Hematopoietic multipotent progenitor cell treated with erythropoietin and hydrocortisone succinate and interleukin-3 and kit ligand, for 15 days (in vitro differentiated cells): ENCODE results near the gene PISD.
"Not testable (repeated sequence)": the region's sequence is repeated elsewhere in the genome, so short reads cannot be mapped to it uniquely, and the experiment has no call there.

Source experiments
- DNase-seq: peaks from one replicate; pipeline ENCODE4 v3.0.0-alpha.2; 2015; ENCODE audit warnings: low spot score

Gene PISD

DNA sequence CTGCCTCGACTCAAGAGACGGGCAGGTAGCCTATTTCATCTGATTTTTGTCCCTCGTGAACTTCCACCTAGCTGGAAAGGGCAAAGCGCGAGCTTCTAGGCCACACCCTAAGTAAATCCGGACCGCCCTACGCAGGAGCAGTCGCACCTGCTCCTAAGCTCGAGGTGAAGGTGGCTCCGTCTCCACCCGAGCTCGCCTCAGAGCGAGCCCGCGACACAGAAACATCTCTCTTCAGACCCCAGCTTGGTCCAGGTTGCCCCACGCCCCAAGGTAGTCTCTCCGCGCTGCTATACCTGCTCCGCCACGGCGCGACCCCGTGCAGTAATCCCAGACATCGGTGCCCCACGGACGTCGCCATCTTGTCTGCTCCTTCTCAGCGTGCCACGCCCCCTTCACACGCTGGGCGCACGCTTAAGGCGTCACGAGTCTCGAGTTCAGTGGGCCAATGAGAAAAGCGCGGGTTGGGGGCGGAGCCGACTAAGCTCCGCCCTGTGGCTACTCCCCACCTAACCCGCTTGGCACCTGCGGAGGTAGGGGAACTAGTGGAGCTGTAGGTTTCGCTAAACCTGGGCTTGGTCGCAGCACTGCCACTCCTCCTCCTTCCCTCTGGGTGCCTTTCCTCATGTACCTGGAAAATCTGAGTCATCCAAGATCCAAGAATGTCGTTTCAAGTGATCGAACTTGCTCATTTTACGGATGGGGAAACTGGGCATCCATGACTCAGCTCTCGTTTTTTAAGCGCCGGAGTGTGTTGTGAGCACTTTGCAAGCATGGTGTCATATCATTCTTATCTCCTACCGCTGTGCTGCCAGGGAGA, at the start of gene PISD:
Gene PISD, minus strand, starts transcription at position 365 of the 817 bp plus-strand sequence. Its CDS starts 7 bp downstream, at position 358.
- DNase-seq = peak; percentile 99

DNA sequence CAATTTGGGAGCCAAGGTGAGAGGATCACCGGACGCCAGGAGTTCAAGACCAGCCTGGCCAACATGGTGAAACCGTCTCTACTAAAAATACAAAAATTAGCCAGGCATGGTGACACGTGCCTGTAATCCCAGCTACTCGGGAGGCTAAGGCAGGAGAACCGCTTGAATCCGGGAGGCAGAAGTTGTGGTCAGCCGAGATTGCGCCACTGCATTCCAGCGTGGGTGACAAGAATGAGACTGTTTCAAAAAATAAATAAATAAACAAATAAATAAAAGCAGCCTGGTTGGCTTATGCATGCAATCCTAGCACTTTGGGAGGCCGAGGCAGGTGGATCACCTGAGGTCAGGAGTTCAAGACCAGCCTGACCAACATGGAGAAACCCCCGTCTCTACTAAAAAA, 49.2 kb upstream of the PISD start:
- DNase-seq = not testable (repeated sequence)

DNA sequence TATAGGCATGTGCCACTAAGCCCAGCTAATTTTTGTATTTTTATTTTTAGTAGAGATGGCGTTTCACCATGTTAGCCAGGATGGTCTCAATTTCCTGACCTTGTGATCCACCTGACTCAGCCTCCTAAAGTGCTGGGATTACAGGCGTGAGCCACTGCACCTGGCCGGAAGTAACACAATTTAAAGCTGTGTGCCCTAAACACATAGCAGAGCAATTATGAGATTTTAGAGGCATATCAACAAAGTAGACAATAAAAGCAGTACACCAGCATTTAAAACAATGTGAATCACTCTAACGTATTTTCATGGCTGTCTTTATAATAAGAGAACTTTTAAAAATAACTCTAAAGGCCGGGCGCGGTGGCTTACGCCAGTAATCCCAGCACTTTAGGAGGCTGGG, 45.5 kb upstream of the PISD start:
- no peak for DNase-seq

DNA sequence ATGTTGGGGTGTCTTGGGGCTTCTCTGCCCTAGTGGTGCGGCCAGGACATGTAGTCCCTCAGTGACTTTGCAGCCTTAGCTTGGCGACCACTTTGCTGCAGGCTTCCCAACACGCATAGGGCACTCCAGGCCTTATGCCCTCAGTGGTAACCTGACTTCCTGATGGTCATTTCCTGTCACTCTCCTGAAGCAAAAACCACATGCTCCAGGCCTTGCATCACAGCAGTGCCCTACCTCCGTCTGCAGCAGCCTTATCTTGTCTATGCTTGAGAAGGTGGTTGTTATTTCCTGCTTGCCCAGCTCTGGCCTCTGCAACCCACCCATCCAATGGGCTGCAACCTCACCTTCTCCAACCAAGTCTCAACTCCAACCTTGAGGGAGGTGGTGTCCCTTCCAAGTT, 33.4 kb upstream of the PISD start:
- DNase-seq = no peak

DNA sequence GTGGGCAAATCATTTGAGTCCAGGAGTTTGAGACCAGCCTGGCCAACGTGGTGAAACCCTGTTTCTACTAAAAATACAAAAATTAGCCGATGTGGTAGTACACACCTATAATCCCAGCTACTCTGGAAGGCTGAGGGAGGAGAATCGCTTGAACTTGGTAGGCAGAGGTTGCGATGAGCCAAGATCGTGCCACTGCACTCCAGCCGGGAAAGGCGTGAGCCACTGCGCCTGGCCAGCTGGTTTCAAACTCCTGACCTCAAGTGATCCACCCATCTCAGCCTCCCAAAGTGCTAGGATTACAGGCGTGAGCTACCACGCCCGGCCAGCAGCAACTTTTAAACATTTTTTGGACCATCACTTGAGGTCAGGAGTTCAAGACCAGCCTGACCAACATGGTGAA, 32.0 kb upstream of the PISD start:
- DNase-seq = not testable (repeated sequence)

DNA sequence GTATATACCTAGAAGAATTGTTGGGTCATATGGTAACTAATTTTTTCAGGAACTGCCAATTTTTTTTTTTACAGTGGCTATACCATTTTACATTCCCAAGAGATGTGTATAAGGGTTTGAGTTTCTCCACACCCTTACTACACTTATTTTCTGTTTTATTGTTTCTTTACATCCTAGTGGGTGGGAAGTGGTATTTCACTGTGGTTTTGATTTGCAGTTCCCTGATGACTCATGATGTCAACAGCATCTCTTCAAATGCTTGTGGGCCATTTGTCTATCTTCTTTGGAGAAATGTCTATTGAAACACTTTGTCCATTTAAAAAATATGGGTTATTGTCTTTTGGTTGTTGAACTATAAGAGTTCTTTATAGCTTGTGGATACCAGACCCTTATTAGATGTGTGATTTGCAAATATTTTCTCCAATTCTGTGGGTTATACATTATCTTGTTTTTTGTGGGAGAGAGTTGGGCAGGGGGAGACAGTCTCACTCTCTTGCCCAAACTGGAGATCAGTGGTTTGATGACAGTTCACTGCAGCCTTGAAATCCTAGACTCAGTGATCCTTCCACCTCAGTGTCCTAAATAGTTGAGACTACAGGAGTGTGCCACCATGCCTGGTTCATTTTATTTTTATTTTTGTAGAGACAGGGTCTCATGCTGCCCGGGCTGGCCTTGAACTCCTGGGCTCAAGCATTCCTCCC, 30.3 kb upstream of the PISD start:
- DNase-seq = no peak

DNA sequence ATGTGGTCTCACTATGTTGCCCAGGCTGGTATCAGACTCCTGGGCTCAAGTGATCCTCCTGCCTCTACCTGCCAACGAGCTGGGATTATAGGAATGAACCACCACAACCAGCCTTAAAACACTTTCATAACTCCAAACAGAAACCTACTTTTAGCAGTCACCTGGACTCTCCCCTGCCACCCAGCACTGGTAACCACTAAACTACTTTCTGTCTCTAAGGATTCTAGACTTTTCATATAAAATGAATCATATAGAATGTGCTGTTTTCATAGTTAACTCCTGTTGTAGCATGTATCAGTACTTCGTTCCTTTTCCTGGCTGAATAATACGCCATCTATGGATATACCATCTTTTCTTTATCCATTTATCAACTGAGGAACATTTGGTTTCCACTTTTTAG, 29.4 kb upstream of the PISD start:
- DNase-seq = no peak

DNA sequence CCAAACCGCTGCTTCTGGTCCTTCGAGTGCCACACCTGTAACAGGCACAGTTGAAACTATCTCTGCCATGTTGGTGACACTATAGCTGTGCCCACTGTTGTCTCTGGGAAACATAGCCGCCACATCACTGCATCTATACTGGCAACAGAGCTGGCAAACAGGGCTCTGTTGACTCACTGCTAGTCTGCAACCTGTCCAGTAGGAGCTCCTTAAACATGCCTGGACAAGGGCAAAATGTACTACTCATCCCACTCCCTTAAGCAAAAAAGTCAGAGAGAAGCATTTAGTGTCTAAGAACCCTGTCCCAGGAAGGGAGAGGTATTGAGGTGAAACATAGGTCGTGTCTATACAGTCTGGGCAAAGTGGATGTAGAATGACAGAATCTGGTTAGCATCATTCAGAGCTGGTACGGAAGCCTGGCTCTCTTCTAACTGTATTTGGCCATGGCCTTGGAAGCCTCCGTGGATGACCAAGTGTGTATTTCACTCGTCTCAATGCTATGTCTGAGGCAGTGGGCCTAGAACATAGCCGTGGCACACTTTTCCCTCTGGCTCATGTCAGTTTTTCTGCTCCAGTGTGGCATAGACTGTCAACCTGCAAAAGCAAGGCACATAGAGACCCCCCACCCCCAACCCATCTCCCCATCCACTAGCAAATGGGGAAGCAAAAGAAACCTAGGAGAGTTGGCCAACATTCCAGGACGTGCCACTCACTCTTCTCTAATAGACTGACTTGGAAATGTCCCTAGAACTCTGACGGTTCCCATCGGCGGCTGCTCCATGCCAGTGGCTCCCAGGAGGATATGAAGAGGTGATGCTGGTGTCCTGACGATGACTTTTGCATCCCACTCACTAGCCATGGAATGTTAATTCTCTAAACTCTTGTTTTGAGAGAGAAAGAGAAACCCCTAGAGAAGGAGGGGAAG, 21.4 kb upstream of the PISD start:
- no peak for DNase-seq

DNA sequence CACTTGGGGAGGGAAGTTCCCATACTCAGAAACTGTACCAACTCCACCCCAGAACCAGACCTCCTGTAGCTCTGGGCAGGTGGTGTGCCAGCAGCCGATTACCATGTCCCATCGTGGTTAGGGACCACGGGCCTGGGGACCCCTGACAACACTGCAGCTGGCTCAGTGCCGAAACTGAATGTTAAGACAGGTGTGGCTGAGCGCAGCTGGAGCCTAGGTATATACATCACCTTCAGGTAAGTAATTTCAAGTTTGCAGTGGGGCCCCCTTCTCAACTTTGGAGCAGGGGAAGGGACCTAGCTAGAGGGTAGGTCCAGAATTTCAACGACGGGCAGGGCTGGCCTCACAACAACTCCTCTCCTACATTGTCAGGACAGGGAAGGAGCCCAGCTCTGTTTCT, 20.7 kb upstream of the PISD start:
- no peak for DNase-seq

DNA sequence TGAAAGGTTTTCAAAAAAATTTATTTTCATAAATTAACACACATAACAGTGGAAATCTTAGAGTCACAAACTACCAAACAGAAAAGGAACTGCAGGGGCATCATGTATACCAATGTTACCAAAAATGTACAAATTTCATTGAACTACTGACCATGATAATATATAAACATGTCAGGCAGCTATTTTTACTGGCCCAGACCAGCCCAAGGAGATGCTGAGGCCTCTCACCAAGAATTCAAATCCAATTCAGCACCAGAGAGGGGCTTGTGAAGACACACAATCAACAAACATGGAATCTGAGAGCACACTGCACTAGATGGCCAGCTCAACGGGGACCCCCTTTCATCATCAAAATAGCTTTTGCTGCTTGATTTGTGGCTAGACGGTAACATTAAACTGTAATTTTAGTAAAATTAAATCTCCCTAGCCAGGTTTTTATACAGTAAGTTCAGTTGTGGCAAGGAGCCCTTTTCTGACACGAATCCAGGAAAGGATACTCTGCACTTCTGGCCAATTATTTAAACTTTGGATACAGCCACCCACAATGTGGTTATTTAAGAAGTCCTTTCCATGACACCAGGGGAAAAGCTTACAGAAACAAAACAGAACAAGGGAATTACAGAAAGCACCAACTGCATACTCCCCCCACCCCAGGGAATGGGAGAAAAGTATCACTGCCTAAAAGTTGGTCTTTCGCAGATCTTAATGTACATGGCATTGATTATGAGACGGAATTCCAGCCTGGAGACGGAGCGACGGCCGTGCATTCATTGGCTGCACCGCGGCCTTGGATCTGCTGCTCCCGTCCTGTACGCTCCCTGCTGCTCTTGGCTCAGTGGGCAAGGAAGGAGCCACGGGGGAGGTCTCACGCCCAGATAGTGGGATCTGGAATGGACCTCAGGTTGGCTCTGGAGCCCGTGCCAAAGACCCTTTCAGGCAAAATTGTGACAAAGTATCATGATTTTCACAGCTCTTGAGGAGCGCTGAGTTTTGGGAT, 19.6 kb upstream of the PISD start:
- DNase-seq = no peak

DNA sequence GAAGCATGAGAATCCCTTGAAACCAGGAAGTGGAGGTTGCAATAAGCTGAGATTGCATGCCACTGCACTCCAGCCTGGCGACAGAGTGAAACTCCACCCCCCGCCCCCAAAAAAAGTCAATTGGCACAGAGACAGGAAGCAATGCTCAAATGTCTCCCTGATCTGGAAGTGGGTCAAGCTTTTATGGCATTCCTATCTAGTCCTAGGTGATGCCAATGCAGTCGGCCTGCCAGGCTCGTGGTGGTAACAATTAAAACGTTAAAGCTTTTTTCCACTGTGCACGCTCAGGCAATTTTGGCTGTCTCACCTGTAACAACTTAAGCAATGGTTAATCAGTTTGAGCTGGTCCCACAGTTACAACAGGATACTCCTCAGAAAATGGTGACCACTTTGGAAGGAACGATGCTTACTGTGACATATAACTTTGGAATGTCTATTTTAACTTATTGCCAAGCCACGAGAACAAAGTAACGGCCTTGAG, 18.9 kb upstream of the PISD start:
- no peak for DNase-seq

DNA sequence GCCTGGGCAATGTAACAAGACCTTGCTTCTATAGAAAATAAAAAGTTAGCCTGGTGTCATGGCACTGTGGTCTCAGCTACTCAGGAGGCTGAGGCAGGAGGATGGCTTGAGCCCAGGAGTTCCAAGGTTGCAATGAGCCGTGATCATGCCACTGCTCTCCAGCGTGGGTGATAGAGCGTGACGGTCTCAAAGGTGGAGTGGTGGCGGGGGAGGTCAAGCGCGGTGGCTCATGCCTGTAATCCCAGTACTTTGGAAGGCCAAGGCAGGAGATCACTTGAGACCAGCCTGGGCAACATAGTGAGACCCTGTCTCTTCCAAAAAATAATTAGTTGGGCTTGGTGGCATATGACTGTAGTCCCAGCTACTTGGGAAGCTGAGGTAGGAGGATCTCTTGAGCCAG, 16.7 kb upstream of the PISD start:
- DNase-seq = no peak

DNA sequence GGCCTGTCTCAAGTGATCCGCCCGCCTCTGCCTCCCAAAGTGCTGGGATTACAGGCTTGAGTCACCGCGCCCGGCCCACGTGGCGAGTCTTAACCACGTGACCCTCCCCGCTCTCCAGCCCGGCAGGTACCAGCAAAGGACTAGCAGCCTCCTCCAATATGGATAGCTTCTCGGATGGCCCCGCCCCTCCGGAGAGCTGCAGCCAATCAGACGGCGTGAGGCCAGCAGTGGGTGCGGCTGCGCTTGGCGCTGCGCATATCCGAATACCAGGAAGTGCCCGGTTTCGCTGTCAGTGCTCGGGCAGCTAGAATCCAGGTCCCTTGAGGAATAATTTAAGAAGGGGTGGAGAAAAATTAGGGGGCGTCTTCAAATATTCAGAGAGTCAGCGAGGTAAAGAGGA, 14.7 kb upstream of the PISD start:
- DNase-seq = peak; percentile 94

DNA sequence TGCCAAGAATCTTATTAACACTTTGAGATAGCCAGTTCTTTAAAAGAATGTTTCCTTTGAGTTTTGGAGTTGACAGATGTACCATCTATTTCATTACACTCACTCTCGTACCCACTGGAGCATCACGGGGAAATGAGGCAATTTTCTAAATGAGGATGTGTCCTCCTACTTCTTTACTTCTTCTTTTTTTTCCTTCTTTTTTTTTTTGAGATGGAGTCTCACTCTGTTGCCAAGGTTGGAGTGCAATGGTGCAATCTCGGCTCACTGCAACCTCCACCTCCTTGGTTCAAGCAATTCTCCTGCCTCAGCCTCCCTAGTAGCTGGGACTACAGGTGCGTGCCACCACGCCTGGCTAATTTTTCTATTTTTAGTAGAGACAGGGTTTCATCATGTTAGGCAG, 12.2 kb upstream of the PISD start:
- DNase-seq = not testable (repeated sequence)

DNA sequence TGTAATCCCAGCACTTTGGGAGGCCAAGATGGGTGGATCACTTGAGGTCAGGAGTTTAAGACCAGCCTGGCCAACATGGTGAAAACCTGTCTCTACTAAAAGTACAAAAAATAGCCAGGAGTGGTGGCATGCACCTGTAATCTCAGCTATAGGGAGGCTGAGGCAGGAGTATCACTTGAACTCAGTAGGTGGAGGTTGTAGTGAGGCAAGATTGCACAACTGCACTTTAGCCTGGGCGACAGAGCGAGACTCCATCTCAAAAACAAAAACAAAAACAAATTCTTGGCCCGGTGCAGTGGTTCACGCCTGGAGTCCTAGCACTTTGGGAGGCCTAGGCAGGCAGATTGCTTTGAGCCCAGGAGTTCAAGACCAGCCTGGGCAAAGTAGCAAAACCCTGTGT, 6.8 kb upstream of the PISD start:
- not testable (repeated sequence) for DNase-seq

DNA sequence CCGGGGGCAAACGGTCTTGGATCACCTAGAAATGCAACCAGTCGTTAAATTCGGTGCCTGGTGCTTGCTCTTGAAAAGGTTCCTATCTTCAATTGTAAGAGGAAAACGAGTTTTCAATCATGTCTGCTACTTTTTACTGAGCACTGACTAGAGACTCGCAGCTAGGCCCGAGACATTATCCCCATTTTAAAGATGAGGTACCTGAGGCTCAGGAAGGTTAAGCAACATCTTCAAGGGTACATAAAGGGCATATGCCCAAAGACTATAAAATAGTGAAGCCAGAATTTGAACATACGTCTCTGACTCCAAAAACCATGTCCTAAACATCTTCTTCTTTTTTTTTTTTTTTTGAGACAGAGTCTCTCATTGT, 638 bp upstream of the PISD start:
- DNase-seq = no peak

DNA sequence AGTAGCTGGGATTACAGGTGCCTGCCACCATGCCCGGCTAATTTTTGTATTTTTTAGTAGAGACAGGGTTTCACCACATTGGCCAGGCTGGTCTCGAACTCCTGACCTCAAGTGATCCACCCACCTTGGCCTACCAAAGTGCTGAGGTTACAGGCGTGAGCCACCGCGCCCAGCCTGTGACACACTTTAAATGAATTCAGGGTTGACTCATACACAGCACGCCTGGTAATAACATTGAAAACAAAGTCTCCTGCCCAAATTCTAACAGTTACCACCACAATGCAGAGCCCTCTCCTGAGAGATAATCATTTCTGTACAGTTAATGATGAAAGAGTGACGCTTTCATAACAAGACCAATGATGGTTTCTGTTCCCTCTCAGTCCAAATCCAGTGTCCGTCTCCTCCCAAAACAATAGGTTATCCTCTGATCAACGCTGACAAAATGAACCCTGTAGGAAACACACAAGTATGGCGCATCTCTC, 1.1 kb downstream of the PISD start:
- not testable (repeated sequence) for DNase-seq

DNA sequence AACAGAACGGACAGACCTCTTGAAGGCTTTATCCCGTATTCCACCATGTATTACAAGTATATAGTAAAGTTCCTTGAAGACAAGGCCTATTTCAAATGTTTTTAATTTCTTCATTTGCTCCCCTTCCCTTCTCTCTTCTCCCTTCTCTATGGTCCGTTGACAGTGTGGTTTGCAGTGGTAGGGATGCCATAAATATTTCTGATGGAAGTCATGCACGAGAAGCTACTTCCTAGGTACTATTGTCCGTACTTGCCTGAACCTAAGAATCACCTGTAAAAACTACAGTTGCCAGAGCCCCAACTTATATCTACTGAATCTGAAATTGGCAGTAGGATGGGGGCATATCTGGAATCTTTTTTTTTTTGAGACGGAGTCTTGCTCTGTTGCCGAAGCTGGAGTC, 2.8 kb downstream of the PISD start:
- no peak for DNase-seq

DNA sequence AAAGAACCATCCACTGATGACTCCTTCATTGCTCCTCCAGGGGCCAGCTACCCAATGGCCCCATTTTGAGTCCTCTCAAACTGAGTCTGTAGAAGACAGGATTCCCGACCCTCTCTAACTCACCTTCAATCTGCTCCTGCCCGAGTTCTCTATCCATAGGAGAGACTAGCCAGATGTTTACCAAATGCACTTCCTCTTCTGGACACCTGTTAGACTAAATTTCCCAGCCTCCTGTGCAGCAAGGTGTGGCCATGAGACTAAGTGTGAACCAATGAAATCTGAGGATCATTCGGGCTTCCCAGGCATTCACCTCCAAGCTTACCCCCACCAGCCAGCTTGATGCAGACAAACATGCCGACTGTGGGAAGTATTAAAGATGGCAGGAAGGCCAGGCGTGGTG, 7.6 kb downstream of the PISD start:
- no peak for DNase-seq

DNA sequence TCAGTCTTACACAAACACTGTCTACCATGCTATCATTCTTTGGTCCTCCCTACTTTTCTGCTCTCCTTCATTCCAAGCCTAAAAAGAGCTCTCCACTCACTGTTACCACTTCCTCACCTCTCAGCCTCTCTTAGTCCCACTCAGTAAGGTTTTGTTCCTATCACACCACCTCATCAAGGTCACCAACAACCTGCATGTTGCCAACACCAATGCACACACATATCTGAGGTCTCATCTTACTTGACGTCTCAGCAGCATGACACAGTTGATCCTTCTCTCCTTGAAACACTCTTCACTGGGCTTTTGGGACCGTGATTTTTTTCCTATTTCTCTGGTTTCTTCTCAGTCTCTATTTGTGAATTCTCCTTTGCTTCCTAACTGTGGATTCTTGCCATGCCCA, 8.1 kb downstream of the PISD start:
- DNase-seq = no peak
